Right lobe of liver (tissue), 4 donors: Measurements from ENCODE around the gene SHISA7.

Source experiments
- POLR2A ChIP-seq: fragments of 450-650 bp; IDR thresholded peaks from one replicate; pipeline ENCODE4 v1.6.1; 2017; ENCODE audit warnings: antibody characterized with exemption, mild to moderate bottlenecking
- TF ChIP-seq, protein P1 (sequence below), 4 donors: fragments of 200-600 bp in 3 of 4; fragments of 450-650 bp in 1 of 4; IDR thresholded peaks; one replicate each; pipeline versions ENCODE4 v1.5.1 to v1.8.0; 2016 to 2022; ENCODE audit warnings: antibody characterized with exemption in 4 of 4, mild to moderate bottlenecking in 2 of 4
- donor health status: DM: no; HTN: no; CAD: no.
- donor health status: DM: no; HTN: no; CAD: no.
- donor health status: DM: no; HTN: yes; CAD: no.

GRCh38 chr19:55474269-55475265 is 31.5 kb upstream of the SHISA7 start:
- TF ChIP-seq, protein P1, sequence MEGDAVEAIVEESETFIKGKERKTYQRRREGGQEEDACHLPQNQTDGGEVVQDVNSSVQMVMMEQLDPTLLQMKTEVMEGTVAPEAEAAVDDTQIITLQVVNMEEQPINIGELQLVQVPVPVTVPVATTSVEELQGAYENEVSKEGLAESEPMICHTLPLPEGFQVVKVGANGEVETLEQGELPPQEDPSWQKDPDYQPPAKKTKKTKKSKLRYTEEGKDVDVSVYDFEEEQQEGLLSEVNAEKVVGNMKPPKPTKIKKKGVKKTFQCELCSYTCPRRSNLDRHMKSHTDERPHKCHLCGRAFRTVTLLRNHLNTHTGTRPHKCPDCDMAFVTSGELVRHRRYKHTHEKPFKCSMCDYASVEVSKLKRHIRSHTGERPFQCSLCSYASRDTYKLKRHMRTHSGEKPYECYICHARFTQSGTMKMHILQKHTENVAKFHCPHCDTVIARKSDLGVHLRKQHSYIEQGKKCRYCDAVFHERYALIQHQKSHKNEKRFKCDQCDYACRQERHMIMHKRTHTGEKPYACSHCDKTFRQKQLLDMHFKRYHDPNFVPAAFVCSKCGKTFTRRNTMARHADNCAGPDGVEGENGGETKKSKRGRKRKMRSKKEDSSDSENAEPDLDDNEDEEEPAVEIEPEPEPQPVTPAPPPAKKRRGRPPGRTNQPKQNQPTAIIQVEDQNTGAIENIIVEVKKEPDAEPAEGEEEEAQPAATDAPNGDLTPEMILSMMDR (IDR thresholded peaks at IDR 0.05), result no peak
- TF ChIP-seq POLR2A, result no peak
